Measurements from ENCODE around the gene THSD7A.
"Not testable (repeated sequence)": the region's sequence is repeated elsewhere in the genome, so short reads cannot be mapped to it uniquely, and the experiment has no call there.

The THSD7A gene

GRCh38 chr7:11524476-11525397 lies 307.3 kb downstream of the THSD7A start:
- Mint-ChIP-seq H3K36me3 (ENCODE audit: insufficient read depth) (no peaks in the 10 kb centered on the region), H3K4me3 (no peak overlapping the region), H3K9me3 (peaks cover 5% of the 10 kb centered on the region), H3K27ac (ENCODE audit: low read depth) (no peak overlapping the region), H3K4me1 (no peaks in the 10 kb centered on the region), H3K27me3 (no peaks in the 10 kb centered on the region)
- ATAC-seq (replicated peaks; ENCODE audit: extremely low read depth, poor library complexity, severe bottlenecking) (no peak), DNase-seq (ENCODE audit: low spot score in 2 of 2) (no peak)

- not testable (repeated sequence) for H3K4me3 Mint-ChIP-seq; H3K4me1 Mint-ChIP-seq; H3K36me3 Mint-ChIP-seq (ENCODE audit: insufficient read depth); H3K27ac Mint-ChIP-seq (ENCODE audit: low read depth); DNase-seq (ENCODE audit: low spot score in 2 of 2); ATAC-seq (replicated peaks; ENCODE audit: extremely low read depth, poor library complexity, severe bottlenecking); H3K27me3 Mint-ChIP-seq; H3K9me3 Mint-ChIP-seq
These were observed 310.0 kb downstream of the THSD7A start for GRCh38 chr7:11521964-11522499.

DNA sequence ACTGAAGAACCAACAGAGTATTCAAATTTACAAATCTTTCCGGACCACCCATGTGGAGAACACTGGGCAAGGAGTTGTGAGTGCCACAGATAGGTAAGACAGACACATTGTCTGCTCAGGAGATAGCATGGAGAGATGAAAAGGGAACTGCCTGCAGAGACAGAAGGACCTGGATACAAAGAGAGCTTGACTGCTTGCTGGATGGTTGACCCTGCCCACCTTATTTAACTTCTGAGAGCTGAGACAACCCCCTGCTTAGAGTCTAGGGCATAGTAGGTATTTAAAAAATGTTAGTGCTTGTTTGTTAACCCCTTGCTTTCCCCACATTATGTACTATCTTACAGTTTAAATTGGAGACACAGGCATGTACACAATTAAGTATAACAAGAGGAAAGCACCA lies 314.1 kb downstream of the THSD7A start:
- H3K9me3 Mint-ChIP-seq: peaks cover 10% of the 10 kb centered on the region
- ATAC-seq (replicated peaks; ENCODE audit: extremely low read depth, poor library complexity, severe bottlenecking) (no peak), DNase-seq (ENCODE audit: low spot score in 2 of 2) (no peak)
- no peaks in the 10 kb centered on the region for H3K4me1 Mint-ChIP-seq
- no peak overlapping the region for H3K27ac Mint-ChIP-seq (ENCODE audit: low read depth)
- no peak overlapping the region for H3K4me3 Mint-ChIP-seq
- H3K27me3 Mint-ChIP-seq: no peaks in the 10 kb centered on the region
- no peaks in the 10 kb centered on the region for H3K36me3 Mint-ChIP-seq (ENCODE audit: insufficient read depth)

DNA sequence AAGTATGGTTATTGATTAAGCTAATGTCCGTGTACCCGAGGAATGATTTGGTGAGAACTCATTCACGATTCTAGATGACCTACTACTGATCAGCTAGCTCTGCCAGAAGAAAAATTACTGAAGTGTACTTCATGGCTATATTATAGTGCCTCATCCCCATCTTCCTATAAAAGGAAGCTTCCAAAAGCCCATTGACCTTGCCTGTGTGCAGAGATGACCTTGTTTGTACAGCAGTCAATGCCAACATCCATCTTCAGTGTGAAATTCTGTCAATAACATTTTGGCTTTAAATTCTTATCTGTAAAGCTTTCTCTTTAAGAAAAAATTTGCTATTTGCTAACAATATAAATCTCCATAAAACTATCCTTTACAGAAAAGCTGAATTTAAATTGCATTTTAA lies 315.7 kb downstream of the THSD7A start:
- H3K4me3 Mint-ChIP-seq: no peak overlapping the region
- DNase-seq (ENCODE audit: low spot score in 2 of 2): no peak
- H3K27ac Mint-ChIP-seq (ENCODE audit: low read depth): no peak overlapping the region
- no peak for ATAC-seq (replicated peaks; ENCODE audit: extremely low read depth, poor library complexity, severe bottlenecking)
- H3K27me3 Mint-ChIP-seq: no peaks in the 10 kb centered on the region
- no peaks in the 10 kb centered on the region for H3K36me3 Mint-ChIP-seq (ENCODE audit: insufficient read depth)
- peaks cover 10% of the 10 kb centered on the region for H3K9me3 Mint-ChIP-seq
- H3K4me1 Mint-ChIP-seq: no peaks in the 10 kb centered on the region

DNA sequence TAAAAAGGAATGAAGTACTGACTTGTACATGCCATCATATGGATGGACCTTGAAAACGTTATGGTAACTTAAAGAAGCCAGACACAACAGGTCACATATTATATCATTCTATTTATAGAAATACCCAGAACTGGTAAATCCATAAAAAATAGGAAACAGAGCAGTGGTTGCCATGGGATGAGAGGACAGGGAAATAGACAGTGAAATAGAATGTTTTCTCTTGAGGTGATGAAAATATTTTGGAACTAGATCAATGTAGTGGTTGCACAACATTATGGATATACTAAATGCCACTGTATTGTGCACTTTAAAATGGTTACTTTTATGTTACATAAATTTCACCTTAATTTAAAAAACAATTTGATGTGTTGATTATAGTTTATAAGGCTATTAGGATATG lies 318.5 kb downstream of the THSD7A start:
- DNase-seq (ENCODE audit: low spot score in 2 of 2) (no peak), ATAC-seq (replicated peaks; ENCODE audit: extremely low read depth, poor library complexity, severe bottlenecking) (no peak)
- H3K9me3 Mint-ChIP-seq: peaks cover 5% of the 10 kb centered on the region
- H3K4me3 Mint-ChIP-seq: no peak overlapping the region
- no peaks in the 10 kb centered on the region for H3K36me3 Mint-ChIP-seq (ENCODE audit: insufficient read depth)
- no peaks in the 10 kb centered on the region for H3K27me3 Mint-ChIP-seq
- H3K4me1 Mint-ChIP-seq: no peaks in the 10 kb centered on the region
- no peak overlapping the region for H3K27ac Mint-ChIP-seq (ENCODE audit: low read depth)

DNA sequence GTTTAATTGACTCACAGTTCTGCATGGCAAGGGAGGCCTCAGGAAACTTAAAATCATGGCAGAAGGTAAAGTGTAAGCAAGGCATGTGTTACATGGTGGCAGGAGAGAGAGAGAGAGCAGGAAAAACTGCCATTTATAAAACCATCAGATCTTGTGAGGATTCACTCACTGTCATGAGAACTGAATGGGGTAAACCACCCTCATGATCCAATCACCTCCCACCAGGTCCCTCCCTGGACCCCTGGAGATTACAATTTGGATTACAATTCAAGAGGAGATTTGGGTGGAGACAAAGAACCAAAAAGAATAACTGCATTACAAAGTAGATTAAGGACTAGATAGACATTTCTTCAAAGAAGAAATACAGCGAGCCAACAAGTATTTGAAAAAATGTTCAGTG lies 324.1 kb downstream of the THSD7A start:
- ATAC-seq (replicated peaks; ENCODE audit: extremely low read depth, poor library complexity, severe bottlenecking): no peak

DNA sequence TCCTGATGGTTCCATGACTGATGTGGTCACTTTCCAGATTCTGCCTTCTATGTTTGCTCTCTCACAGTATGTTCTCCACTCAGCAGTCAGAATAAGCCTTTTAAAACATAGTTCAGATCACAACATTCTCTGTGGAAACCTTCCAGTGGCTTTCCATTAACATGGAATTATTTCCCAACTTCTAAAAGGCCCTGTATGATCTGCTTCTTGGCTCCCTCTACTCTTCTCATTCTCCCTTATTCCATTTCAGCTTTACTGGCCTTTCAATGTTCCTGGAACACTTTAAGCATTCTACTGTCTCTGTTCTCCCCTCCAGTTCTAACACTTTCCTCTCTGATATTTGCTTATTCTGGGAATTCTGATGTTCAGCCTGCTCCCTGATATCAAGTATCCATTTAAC lies 325.6 kb downstream of the THSD7A start:
- no peaks in the 10 kb centered on the region for H3K27me3 Mint-ChIP-seq
- no peak overlapping the region for H3K4me3 Mint-ChIP-seq
- ATAC-seq (replicated peaks; ENCODE audit: extremely low read depth, poor library complexity, severe bottlenecking) (no peak), DNase-seq (ENCODE audit: low spot score in 2 of 2) (no peak)
- H3K36me3 Mint-ChIP-seq (ENCODE audit: insufficient read depth): no peaks in the 10 kb centered on the region
- H3K9me3 Mint-ChIP-seq: peaks cover 20% of the 10 kb centered on the region
- H3K4me1 Mint-ChIP-seq: no peaks in the 10 kb centered on the region
- no peak overlapping the region for H3K27ac Mint-ChIP-seq (ENCODE audit: low read depth)

More for the DNA sequence above, 324.1 kb downstream of the THSD7A start:
- Mint-ChIP-seq H3K27ac (ENCODE audit: low read depth) (no peak overlapping the region), H3K9me3 (peaks cover 13% of the 10 kb centered on the region), H3K27me3 (no peaks in the 10 kb centered on the region), H3K4me1 (no peaks in the 10 kb centered on the region), H3K36me3 (ENCODE audit: insufficient read depth) (no peaks in the 10 kb centered on the region), H3K4me3 (no peak overlapping the region)
- DNase-seq (ENCODE audit: low spot score in 2 of 2): no peak

DNA sequence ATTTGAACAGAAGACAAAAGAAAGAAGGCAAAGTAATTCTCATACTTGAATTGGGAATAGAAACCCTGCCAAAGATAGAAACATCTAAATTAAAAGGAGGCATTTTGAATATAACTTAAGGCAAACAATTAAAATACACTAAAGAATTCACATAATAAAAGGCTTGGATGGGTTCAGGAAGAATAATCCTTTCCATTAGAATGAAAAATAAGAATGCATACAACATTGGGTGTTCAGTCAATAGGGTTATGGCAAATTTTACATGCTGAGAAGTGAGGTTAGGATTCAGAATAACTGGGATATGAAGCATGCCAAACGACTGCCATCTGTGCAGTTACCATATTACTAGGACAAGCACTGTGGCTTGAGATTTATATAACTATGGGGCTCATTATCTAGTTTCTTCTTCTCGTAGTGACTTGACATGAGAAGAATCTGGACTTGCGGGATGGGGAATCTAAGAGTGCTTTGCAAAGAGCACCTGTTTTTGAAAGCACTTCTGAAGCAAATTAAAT lies 326.5 kb downstream of the THSD7A start:
- Mint-ChIP-seq H3K4me3 (no peak overlapping the region), H3K36me3 (ENCODE audit: insufficient read depth) (no peaks in the 10 kb centered on the region), H3K4me1 (no peaks in the 10 kb centered on the region), H3K27ac (ENCODE audit: low read depth) (no peak overlapping the region), H3K27me3 (no peaks in the 10 kb centered on the region), H3K9me3 (peaks cover 25% of the 10 kb centered on the region)
- ATAC-seq (replicated peaks; ENCODE audit: extremely low read depth, poor library complexity, severe bottlenecking) (no peak), DNase-seq (ENCODE audit: low spot score in 2 of 2) (no peak)

GRCh38 chr7:11492307-11492706 lies 339.7 kb downstream of the THSD7A start:
- peaks cover 22% of the 10 kb centered on the region for H3K9me3 Mint-ChIP-seq
- H3K4me3 Mint-ChIP-seq: no peak overlapping the region
- no peak for DNase-seq (ENCODE audit: low spot score in 2 of 2)
- no peaks in the 10 kb centered on the region for H3K27me3 Mint-ChIP-seq
- no peak for ATAC-seq (replicated peaks; ENCODE audit: extremely low read depth, poor library complexity, severe bottlenecking)
- no peaks in the 10 kb centered on the region for H3K4me1 Mint-ChIP-seq
- no peak overlapping the region for H3K27ac Mint-ChIP-seq (ENCODE audit: low read depth)
- H3K36me3 Mint-ChIP-seq (ENCODE audit: insufficient read depth): no peaks in the 10 kb centered on the region

GRCh38 chr7:11491811-11492210 lies 340.2 kb downstream of the THSD7A start:
- Mint-ChIP-seq H3K4me3 (no peak overlapping the region), H3K27ac (ENCODE audit: low read depth) (no peak overlapping the region), H3K9me3 (peaks cover 19% of the 10 kb centered on the region), H3K4me1 (no peaks in the 10 kb centered on the region), H3K36me3 (ENCODE audit: insufficient read depth) (no peaks in the 10 kb centered on the region), H3K27me3 (no peaks in the 10 kb centered on the region)
- DNase-seq (ENCODE audit: low spot score in 2 of 2): no peak
- ATAC-seq (replicated peaks; ENCODE audit: extremely low read depth, poor library complexity, severe bottlenecking): no peak

- Mint-ChIP-seq H3K9me3 (peaks cover 12% of the 10 kb centered on the region), H3K36me3 (ENCODE audit: insufficient read depth) (no peaks in the 10 kb centered on the region), H3K4me3 (no peak overlapping the region), H3K27ac (ENCODE audit: low read depth) (no peak overlapping the region), H3K4me1 (no peaks in the 10 kb centered on the region), H3K27me3 (no peaks in the 10 kb centered on the region)
- ATAC-seq (replicated peaks; ENCODE audit: extremely low read depth, poor library complexity, severe bottlenecking) (no peak), DNase-seq (ENCODE audit: low spot score in 2 of 2) (no peak)
These were observed 342.7 kb downstream of the THSD7A start for GRCh38 chr7:11489280-11489679.

DNA sequence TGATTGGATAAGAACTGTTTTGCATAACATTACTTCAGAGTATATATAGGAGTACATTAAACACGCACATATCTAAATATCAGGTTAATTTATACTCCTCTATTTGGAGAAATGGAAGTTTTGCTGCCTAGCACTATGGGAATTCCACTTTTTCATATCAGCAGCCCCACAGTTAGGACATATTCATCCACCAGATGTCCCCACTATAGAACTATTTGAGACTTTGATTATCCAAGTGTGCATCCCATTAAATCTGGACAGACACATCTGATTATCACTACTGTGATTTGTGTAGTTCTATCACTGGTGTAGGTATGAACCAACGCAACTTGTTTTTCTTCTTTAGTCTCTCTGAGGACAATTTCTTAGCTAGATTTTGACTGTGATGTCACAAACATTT lies 345.7 kb downstream of the THSD7A start:
- Mint-ChIP-seq H3K9me3 (peaks cover 10% of the 10 kb centered on the region), H3K27ac (ENCODE audit: low read depth) (no peak overlapping the region), H3K36me3 (ENCODE audit: insufficient read depth) (no peaks in the 10 kb centered on the region), H3K27me3 (no peaks in the 10 kb centered on the region), H3K4me3 (no peak overlapping the region), H3K4me1 (no peaks in the 10 kb centered on the region)
- ATAC-seq (replicated peaks; ENCODE audit: extremely low read depth, poor library complexity, severe bottlenecking) (no peak), DNase-seq (ENCODE audit: low spot score in 2 of 2) (no peak)

DNA sequence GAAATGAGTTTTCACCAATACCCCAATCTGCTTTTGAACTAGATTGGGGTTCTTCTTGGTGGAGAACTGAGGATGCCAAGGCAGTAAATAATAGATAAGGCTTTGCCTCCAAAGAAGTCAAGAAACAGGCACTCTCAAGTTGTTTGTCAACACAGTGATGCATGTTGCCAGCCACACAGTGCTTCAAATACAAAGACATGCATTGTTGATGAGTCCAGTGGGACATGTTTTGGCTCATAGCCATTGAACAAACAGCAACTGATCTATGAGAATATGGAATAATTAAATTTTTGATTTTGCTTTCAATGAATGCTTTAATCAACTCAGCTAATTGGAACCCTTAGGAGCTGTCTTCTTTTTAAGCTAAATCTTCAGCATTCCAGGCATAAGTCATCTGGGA lies 346.4 kb downstream of the THSD7A start:
- no peak for ATAC-seq (replicated peaks; ENCODE audit: extremely low read depth, poor library complexity, severe bottlenecking)
- Mint-ChIP-seq H3K27me3 (no peaks in the 10 kb centered on the region), H3K9me3 (peaks cover 10% of the 10 kb centered on the region), H3K4me3 (no peak overlapping the region), H3K27ac (ENCODE audit: low read depth) (no peak overlapping the region), H3K36me3 (ENCODE audit: insufficient read depth) (no peaks in the 10 kb centered on the region), H3K4me1 (no peaks in the 10 kb centered on the region)
- DNase-seq (ENCODE audit: low spot score in 2 of 2): no peak
